ENCODE measurements around the gene GDF15.

GRCh38 chr19:18339723-18340122 lies 46.2 kb upstream of the GDF15 start:
- TF ChIP-seq CTCF (IDR thresholded peaks at IDR 0.05) (no peak), POLR2A (IDR thresholded peaks at IDR 0.05) (no peak)

Data from esophagus squamous epithelium (tissue), 4 donors.